Esophagus muscularis mucosa (tissue), 4 donors: ENCODE measurements around the gene SLC7A7. TPM values are rescaled to one million over a fixed set of nuclear protein-coding genes. Genes with fewer than 3 reads are reported as not detected.
"Not testable (repeated sequence)": the region's sequence is repeated elsewhere in the genome, so short reads cannot be mapped to it uniquely, and the experiment has no call there.

Source experiments
- DNase-seq: peaks from one replicate; pipeline ENCODE4 v3.0.0-alpha.2; 2017; ENCODE audit errors: extremely low spot score
- H3K27ac ChIP-seq, 4 donors: fragments of 200-600 bp; sonication (generic); replicated peaks in 1 of 4; 1 replicate in 3 of 4; 2 replicates in 1 of 4; pipeline ENCODE4 v1.5.1; 2016 to 2019; ENCODE audit warnings: mild to moderate bottlenecking in 1 of 4
- H3K27me3 ChIP-seq, 4 donors: fragments of 200-600 bp; sonication (generic); one replicate each; pipeline versions ENCODE4 v1.5.1 to v1.6.0; 2016 to 2019
- H3K36me3 ChIP-seq, 4 donors: fragments of 200-600 bp; sonication (generic); one replicate each; pipeline ENCODE4 v1.5.1; 2016 to 2019
- H3K4me1 ChIP-seq, 4 donors: fragments of 200-600 bp; sonication (generic); one replicate each; pipeline ENCODE4 v1.5.1; 2016 to 2019
- H3K4me3 ChIP-seq, 4 donors: fragments of 200-600 bp; sonication (generic); 1 replicate in 2 of 4; 2 replicates in 2 of 4; pipeline ENCODE4 v1.5.1; 2016 to 2019; ENCODE audit warnings: mild to moderate bottlenecking in 4 of 4, moderate library complexity in 1 of 4
- H3K9me3 ChIP-seq, 4 donors: fragments of 200-600 bp; sonication (generic); 1 replicate in 3 of 4; 2 replicates in 1 of 4; pipeline ENCODE4 v1.5.1; 2016 to 2019
- EP300 ChIP-seq: sonication (generic); formaldehyde crosslinking; IDR thresholded peaks from one replicate; pipeline ENCODE4 v1.6.1; 2017; ENCODE audit warnings: antibody characterized with exemption
- POLR2A ChIP-seq: fragments of 450-650 bp; IDR thresholded peaks from one replicate; pipeline ENCODE4 v1.6.1; 2017; ENCODE audit warnings: antibody characterized with exemption, moderate library complexity, mild to moderate bottlenecking, low read depth
- POLR2AphosphoS5 ChIP-seq, 2 donors: sonication (generic); formaldehyde crosslinking; IDR thresholded peaks; one replicate each; pipeline ENCODE4 v1.6.1; 2017; ENCODE audit warnings: antibody characterized with exemption in 2 of 2
- WGBS: methylation state at CpG from one replicate; pipeline ENCODE4 v1.1.5; 2018; 5-methylcytosine and 5-hydroxymethylcytosine counted together
- intact Hi-C: fragments of 100-400 bp; cut with DNase I; formaldehyde crosslinking; loops from one replicate; pipeline ENCODE4 v1.15.1; 2023
- total RNA-seq, 4 donors: library from RNA; depleted of rRNA; stranded (reverse); fragments of >200 nt; gene quantifications; one replicate each; pipeline versions ENCODE4 v1.1.0 to v1.2.1, GENCODE V29; 2016
- TF ChIP-seq, protein P1 (sequence below), 3 experiments: fragments of 200-600 bp in 2 of 3; fragments of 450-650 bp in 1 of 3; sonication (generic) in 2 of 3; IDR thresholded peaks; one replicate each; pipeline ENCODE4 v1.5.1; 2017 to 2019; ENCODE audit warnings: antibody characterized with exemption in 3 of 3, mild to moderate bottlenecking in 2 of 3, moderate library complexity in 1 of 3

The SLC7A7 gene
- total RNA-seq, 4 donors from 2014 or later = 9.6 to 22.9 (median 15.3) TPM

DNA sequence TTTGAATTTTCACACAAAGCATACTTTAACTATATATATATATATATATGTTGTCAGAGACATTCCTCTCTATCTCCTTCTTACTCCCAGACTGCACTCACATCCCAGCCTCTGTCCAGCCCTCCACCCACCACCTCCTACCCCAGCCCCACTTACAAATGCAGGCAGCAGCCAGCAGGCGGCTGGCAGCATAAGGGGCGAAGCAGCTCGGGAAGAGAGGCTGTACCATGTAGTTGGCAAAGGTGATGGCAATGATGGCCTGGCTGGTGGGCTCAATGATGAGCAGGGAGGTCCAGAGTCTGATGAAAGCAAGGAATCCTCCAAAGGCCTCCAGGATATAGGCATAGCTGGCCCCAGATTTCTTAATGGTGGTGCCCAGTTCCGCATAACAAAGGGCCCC, 2.5 kb downstream of the SLC7A7 start:
- Histone ChIP-seq H3K4me3 (no peak overlapping the region), H3K9me3 (no peaks in the 10 kb centered on the region), H3K27me3 (no peaks in the 10 kb centered on the region), H3K4me1 (peaks cover 0 to under 1% (median 0%) of the 10 kb centered on the region in 4 donors), H3K36me3 (no peaks in the 10 kb centered on the region), H3K27ac (no peak overlapping the region)
- intact Hi-C loops = loop anchor here (10.0 kb wide), 1 partner anchor 158 kb away; no protein-coding TSS in a partner anchor
- DNase-seq = no peak
- TF ChIP-seq EP300 = no peak
- TF ChIP-seq POLR2AphosphoS5 (IDR thresholded peaks at IDR 0.05) = no peak
- TF ChIP-seq, protein P1, sequence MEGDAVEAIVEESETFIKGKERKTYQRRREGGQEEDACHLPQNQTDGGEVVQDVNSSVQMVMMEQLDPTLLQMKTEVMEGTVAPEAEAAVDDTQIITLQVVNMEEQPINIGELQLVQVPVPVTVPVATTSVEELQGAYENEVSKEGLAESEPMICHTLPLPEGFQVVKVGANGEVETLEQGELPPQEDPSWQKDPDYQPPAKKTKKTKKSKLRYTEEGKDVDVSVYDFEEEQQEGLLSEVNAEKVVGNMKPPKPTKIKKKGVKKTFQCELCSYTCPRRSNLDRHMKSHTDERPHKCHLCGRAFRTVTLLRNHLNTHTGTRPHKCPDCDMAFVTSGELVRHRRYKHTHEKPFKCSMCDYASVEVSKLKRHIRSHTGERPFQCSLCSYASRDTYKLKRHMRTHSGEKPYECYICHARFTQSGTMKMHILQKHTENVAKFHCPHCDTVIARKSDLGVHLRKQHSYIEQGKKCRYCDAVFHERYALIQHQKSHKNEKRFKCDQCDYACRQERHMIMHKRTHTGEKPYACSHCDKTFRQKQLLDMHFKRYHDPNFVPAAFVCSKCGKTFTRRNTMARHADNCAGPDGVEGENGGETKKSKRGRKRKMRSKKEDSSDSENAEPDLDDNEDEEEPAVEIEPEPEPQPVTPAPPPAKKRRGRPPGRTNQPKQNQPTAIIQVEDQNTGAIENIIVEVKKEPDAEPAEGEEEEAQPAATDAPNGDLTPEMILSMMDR (IDR thresholded peaks at IDR 0.05) = no peak
- TF ChIP-seq POLR2A = no peak
- WGBS = 77% methylated on average over 3 of the region's 4 CpGs

DNA sequence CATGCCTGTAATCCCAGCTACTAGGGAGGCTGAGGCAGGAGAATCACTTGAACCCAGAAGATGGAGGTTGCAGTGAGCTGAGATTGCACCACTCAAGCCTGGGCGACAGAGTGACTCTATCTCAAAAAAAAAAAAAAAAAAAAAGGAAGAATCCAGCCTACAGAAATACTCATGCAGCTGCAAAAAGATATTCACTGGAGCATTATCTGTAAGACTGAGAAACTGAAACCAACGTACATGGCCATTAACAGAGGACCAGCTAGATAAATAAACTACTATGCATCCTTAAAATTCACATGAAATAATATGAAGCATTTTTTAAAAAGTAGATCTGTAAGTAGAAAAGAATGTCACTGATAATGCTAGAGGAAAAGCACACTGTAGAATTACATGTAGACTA, 3.5 kb downstream of the SLC7A7 start:
- H3K9me3 ChIP-seq = no peaks in the 10 kb centered on the region
- H3K4me1 ChIP-seq = no peaks in the 10 kb centered on the region
- no peak overlapping the region for H3K4me3 ChIP-seq
- 37% methylated on average over 2 of the region's 2 CpGs for WGBS
- no peak for TF ChIP-seq EP300
- TF ChIP-seq, protein P1 (IDR thresholded peaks at IDR 0.05) = no peak
- TF ChIP-seq POLR2AphosphoS5 (IDR thresholded peaks at IDR 0.05) = no peak
- TF ChIP-seq POLR2A = no peak
- H3K36me3 ChIP-seq = no peaks in the 10 kb centered on the region
- intact Hi-C loops = loop anchor here (10.0 kb wide), 1 partner anchor 157 kb away; no protein-coding TSS in a partner anchor
- no peak overlapping the region for H3K27ac ChIP-seq
- H3K27me3 ChIP-seq = no peaks in the 10 kb centered on the region
- no peak for DNase-seq

DNA sequence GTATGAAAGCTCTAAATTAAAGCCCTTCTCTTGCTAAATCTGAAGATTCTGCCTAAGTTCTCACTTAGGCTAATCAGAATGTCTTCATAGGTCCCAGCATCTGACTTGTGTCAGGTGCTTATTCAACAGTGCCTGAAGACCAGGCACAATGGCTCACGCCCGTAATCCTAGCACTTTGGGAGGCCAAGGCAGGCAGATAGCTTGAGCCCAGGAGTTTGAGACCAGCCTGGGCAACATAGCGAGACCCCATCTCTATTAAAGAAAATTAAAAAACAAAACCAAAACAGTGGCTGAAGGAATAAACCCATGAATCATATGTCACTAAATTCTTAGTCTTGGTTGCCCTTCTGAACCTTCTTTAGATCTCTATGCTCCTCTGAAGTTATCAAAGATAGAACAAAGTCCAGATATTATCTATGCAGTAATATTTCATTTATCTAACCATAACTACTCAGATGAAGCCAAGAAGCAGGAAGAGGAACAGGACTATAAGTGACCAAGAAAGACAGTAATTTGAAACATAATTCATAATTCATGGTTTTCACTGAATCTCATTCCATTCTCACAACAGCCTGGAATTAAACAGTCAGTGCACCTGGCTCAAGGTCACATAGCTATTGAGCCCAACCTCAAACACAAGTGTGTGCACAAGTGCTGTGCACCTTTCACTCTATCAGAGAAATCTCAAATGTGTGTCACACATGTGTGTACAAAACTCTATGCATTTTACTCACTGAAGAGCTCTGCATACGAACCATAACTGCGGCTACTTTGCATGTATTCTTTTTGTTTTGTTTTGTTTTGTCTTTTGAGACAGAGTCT, 6.6 kb downstream of the SLC7A7 start:
- no peak overlapping the region for H3K4me3 ChIP-seq
- H3K27ac ChIP-seq = no peak overlapping the region
- no peaks in the 10 kb centered on the region for H3K9me3 ChIP-seq
- TF ChIP-seq EP300 (no peak), POLR2A (no peak)
- no peak for DNase-seq
- no peaks in the 10 kb centered on the region for H3K27me3 ChIP-seq
- H3K36me3 ChIP-seq = no peaks in the 10 kb centered on the region
- WGBS = 82% methylated on average over 5 of the region's 5 CpGs
- H3K4me1 ChIP-seq = no peaks in the 10 kb centered on the region
- intact Hi-C loops = no loop called here

DNA sequence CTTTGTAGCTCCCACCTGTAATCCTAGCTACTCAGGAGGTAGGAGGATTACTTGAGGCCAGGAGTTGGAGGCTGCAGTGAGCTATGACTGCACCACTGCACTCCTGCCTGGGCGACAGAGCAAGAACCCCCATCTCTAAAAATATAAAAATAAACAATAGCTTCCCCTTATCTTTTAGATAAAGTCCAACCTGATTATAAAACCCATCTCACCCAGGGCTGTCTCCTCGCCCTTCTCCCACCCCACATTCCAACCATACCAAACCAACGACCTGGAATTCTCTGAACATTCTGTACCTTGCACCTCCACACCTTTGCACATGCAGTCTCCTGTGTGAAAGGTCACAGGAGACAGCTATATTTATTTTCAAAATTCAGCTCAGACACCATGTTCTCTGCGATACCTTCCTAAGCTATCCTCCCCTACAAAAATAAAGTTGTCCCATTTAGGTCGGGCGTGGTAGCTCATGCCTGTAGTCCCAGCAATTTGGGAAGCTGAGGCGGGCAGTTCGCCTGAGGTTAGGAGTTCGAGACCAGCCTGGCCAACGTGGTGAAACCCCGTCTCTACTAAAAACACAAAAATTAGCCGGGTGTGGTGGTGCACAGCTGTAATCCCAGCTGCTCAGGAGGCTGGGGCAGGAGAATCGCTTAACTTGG, 7.7 kb downstream of the SLC7A7 start:
- no peaks in the 10 kb centered on the region for H3K4me1 ChIP-seq
- intact Hi-C loops = no loop called here
- H3K27ac ChIP-seq = no peak overlapping the region
- no peaks in the 10 kb centered on the region for H3K27me3 ChIP-seq
- H3K4me3 ChIP-seq = no peak overlapping the region
- no peaks in the 10 kb centered on the region for H3K36me3 ChIP-seq
- no peak for DNase-seq
- TF ChIP-seq EP300 (no peak), POLR2A (no peak), POLR2AphosphoS5 (IDR thresholded peaks at IDR 0.05) (no peak)
- TF ChIP-seq, protein P1 (IDR thresholded peaks at IDR 0.05) = no peak
- H3K9me3 ChIP-seq = no peaks in the 10 kb centered on the region
- 72% methylated on average over 13 of the region's 13 CpGs for WGBS

DNA sequence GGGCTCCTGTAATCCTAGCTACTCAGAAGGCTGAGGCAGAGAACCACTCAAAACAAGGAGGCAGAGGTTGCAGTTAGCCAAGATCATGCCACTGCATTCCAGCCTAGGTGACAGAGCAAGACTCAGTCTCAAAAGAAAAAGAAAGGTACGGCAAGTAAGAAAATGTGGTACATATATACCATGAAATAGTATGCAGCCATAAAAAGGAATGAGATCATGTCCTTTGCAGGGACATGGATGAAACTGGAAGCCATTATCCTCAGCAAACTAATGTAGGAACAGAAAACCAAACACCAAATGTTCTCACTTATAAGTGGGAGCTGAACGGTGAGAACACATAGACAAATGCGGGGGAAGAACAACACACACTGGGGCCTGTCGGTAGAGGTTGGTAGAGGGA, 10.0 kb downstream of the SLC7A7 start:
- 86% methylated on average over 4 of the region's 4 CpGs for WGBS
- H3K4me3 ChIP-seq, intact Hi-C loops, H3K27me3 ChIP-seq, DNase-seq, H3K27ac ChIP-seq, H3K4me1 ChIP-seq, H3K9me3 ChIP-seq, H3K36me3 ChIP-seq: not testable (repeated sequence)
